Stimulated activated CD4-positive, alpha-beta T cell treated with anti-CD3 and anti-CD28 coated beads, Interleukin-15, amount 100 ng/mL, for 24 hours (primary cell): ENCODE data around the gene SMIM9.
"Not testable (repeated sequence)": the region's sequence is repeated elsewhere in the genome, so short reads cannot be mapped to it uniquely, and the experiment has no call there.

Experiments
- DNase-seq: peaks from one replicate; pipeline ENCODE4 v3.0.0-alpha.2; 2020

SMIM9 gene

DNA sequence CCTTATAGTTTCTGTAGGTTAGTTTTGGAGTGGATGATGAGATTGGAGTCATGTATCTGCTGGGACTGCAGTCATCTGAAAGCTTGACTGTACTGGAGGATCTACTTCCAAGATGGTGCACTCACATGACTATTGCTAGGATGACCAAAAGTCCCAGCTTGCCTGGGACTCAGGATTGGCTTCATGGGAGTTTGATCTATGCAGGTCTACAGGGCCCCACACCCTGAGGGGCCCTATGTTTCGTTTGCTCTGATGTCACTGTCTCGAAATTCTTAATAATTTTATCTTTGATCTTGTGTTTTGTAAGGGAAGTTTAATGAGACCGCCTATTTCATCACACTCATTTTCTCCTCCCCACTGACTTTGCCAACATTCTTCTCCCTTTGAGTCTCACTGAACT, at the start of gene SMIM9:
TSS of gene SMIM9 (minus strand) at position 101 of the 400 bp plus-strand sequence. CDS start 3,806 bp downstream, outside the sequence.
- no peak for DNase-seq

GRCh38 chrX:154884069-154884468, 49.6 kb upstream of the SMIM9 start:
- DNase-seq: not testable (repeated sequence)

GRCh38 chrX:154873329-154873728, 38.9 kb upstream of the SMIM9 start:
- no peak for DNase-seq

GRCh38 chrX:154868522-154868921, 34.1 kb upstream of the SMIM9 start:
- not testable (repeated sequence) for DNase-seq

- no peak for DNase-seq
Observed at GRCh38 chrX:154855256-154855655, 20.8 kb upstream of the SMIM9 start.

DNA sequence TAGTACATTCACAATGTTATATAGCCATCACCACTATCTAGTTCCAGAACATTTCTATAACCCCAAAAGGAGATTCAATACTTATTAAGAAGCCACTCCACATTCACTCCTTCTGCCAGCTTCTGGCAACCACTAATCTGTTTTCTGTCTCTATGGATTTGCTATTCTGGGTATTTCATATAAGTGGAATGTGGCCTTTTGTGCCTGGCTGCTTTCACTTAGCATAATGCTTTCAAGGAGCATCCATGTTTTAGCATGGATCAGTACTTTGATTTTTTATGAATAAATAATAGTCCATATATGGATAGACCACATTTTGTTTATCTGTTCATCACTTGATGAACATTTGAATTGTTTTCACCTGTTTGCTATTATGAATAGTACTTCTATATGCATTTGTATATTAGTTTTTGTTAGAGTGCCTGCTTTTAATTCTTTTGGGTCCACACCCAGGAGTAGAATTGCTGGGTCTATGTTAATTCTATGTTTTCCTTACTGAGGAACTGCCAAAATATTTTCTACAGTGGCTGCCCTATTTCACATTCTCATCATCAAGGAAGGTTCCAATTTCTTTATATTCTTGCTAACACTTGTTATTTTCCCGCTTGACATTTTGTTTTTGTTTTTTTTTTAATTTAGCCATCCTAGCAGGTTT, 16.6 kb upstream of the SMIM9 start:
- no peak for DNase-seq

DNA sequence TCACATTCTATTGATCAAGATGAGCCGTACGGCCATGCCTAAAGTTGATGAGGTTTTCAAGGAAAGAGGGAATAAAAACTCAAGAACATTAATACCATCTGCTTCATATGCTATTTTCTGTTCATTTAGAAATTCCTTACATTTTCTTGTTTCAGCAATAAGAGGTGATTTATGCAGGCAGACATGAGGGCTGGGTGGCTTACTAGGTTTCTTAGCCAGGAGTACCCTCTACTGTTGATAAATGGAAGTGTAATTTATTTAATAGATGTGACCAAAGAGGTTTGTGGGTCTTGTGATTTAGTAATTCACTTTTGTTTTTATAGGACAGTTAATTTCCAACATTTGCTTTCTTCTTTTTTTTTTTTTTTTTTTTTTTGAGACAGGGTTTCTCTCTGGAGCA, 6.4 kb upstream of the SMIM9 start:
- DNase-seq: no peak

GRCh38 chrX:154836163-154836562, 1.7 kb upstream of the SMIM9 start:
- DNase-seq: no peak

DNA sequence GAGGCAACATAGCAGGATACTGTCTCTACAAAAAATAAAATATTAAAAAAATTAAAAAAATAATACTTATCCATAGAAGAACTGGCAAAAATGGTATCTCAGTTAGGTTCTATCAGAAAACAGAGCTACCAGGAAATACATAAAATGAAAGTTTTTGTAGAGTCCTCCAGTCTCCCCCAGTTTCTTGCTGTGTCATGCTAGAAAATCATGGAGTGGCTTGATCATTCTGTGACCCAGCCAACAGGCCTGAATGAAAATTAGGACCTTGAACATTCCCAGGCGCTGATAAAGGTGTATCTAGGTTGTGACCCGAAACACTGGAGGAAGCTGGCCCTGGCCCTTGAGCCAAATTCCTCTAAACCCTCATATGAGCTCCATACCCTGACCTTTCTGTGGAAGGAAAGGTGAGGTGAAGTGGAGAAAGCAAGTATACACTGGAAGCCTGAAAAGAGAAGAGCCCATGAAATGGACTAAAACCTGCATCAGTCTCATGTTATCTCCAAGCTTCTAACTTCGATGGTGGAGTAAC, 652 bp downstream of the SMIM9 start:
- DNase-seq: no peak

DNA sequence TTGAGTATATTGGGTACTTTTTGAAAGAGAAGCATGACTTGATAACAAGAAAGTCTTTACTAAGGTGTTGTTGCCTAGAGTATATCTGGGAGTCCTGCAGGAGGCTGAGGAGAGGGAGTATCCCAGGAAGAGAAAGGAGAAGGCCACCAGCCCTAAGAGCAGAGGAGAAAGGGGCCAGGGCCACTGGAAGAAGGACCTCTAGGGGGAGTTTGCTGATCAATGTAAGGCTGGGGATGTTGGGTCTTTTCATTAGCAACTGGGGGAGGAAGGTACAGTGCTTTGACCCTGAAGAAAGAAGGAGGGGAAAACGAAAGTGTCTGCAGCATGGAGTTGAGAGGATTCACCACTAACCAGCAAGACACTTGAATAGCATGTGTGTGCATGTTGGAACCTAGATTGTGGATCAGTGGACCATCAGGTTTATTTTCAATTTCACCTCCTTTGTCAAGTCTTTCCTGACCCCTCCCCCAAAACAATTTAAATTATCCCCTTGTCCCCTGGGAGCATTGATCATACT, 4.5 kb downstream of the SMIM9 start:
- no peak for DNase-seq

- DNase-seq: no peak
Observed at GRCh38 chrX:154829134-154829533, 5.3 kb downstream of the SMIM9 start.

- no peak for DNase-seq
Observed at GRCh38 chrX:154828016-154828408, 6.5 kb downstream of the SMIM9 start.

DNA sequence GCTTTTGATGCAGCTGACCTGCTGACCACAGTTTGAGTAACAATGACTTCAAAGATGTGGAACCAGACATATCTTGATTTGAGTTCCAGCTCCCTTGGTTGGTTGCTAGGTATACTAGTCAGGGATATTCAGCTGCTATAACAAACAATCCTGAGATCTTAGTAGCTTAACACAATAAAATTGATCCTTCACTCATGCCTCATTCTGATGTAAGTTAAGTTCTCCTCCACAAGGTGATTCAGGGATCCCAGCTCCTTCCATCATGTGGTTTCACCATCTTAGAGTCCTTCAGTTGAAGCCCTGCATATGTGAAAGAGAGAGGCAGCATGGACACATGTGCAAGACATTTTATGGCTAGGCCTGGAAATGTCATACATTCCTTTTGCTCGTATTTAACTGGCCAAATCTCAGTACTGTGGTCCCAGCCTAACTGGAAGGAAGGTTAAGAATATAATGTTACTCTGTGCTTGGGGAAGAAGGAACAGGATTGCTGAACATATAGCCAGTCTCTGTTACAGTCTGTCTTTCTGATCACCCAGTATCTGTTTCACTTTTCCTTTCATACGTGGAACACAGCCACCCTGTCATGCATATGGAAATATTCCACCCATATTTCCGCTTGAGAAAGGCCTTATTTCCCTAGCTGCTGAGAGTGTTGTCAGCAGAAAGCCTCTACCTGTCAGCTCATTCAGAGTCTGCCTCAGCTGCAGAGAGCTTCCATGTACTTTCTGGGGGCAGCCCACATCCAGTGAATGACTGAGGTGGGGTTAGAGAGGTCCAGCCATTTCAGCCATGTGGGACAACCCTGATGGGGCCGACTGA, 7.1 kb downstream of the SMIM9 start:
- no peak for DNase-seq

DNA sequence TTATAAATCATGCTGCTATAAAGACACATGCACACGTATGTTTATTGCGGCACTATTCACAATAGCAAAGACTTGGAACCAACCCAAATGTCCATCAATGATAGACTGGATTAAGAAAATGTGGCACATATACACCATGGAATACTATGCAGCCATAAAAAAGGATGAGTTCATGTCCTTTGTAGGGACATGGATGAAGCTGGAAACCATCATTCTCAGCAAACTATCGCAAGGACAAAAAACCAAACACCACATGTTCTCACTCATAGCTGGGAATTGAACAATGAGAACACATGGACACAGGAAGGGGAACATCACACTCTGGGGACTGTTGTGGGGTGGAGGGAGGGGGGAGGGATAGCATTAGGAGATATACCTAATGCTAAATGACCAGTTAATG, 8.9 kb downstream of the SMIM9 start:
- not testable (repeated sequence) for DNase-seq

- DNase-seq: no peak
Observed at GRCh38 chrX:154824638-154825037, 9.8 kb downstream of the SMIM9 start.

- no peak for DNase-seq
Observed at GRCh38 chrX:154822029-154822428, 12.4 kb downstream of the SMIM9 start.

GRCh38 chrX:154821523-154821922, 12.9 kb downstream of the SMIM9 start:
- no peak for DNase-seq

DNA sequence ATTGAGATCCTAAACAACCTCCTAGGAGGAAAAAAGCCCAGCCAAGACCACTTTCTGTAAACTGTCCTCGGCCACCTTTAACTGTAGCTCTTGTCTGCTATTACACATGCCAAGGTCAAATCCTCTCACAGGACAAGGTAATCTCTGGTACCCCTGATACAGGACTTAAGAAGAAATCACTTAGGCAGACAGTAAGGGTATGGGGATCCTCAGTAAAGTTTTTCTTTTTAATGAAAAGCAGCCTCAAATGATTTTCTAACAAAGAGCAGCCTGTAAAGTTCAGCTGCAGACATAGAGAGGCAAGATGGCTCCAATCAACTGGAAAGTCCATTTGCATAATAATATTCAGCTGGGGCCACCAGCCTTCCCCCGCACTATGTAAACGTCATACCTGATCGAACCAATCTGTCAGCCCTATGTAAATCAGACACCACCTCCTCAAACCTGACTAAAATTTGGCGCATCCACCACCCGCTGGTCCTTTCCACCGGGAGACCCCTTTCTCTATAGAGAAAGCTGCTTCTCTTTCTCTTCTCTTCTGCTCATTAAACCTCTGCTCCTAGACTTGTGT, 14.6 kb downstream of the SMIM9 start:
- no peak for DNase-seq

- DNase-seq: no peak
Observed at GRCh38 chrX:154818916-154819770, 15.3 kb downstream of the SMIM9 start.

- DNase-seq: not testable (repeated sequence)
Observed at GRCh38 chrX:154817048-154817618, 17.3 kb downstream of the SMIM9 start.

- DNase-seq: not testable (repeated sequence)
Observed at GRCh38 chrX:154816326-154816898, 18.1 kb downstream of the SMIM9 start.
